HepG2 (cell line): ENCODE data around the gene GGA2. TPM values are rescaled to one million over a fixed set of nuclear protein-coding genes. Genes with fewer than 3 reads are reported as not detected.
A peak's percentile ranks its signal among the peaks of the same experiment; 100 is the strongest.

Experiments used
- RFXAP ChIP-seq: sonication (generic); formaldehyde crosslinking; IDR thresholded peaks from 2 replicates; pipeline ENCODE4 v1.4.0; 2020; ENCODE audit warnings: missing genetic modification reagents, borderline replicate concordance
- SALL1 ChIP-seq: sonication (generic); formaldehyde crosslinking; IDR thresholded peaks from 2 replicates; pipeline ENCODE4 v1.8.0; 2022; ENCODE audit warnings: mild to moderate bottlenecking, missing genetic modification reagents
- TAF15 ChIP-seq: fragments of 200-400 bp; formaldehyde crosslinking; IDR thresholded peaks from one replicate; pipeline ENCODE4 v1.6.1; 2018; ENCODE audit warnings: mild to moderate bottlenecking, low read depth, low read length; ENCODE audit not compliant: poor library complexity, severe bottlenecking
- TOPORS ChIP-seq: sonication (generic); formaldehyde crosslinking; IDR thresholded peaks from 2 replicates; pipeline ENCODE4 v1.8.0; 2023; ENCODE audit warnings: mild to moderate bottlenecking, missing genetic modification reagents
- ZGPAT ChIP-seq: IDR thresholded peaks from 2 replicates; pipeline ENCODE4 v1.6.1; 2016; ENCODE audit warnings: mild to moderate bottlenecking
- ZNF224 ChIP-seq: sonication (generic); formaldehyde crosslinking; IDR thresholded peaks from 2 replicates; pipeline ENCODE4 v1.5.0; 2020; ENCODE audit warnings: mild to moderate bottlenecking, missing genetic modification reagents
- ZNF780A ChIP-seq: sonication (generic); formaldehyde crosslinking; IDR thresholded peaks from 2 replicates; pipeline ENCODE4 v1.8.0; 2022; ENCODE audit warnings: mild to moderate bottlenecking, missing genetic modification reagents, moderate library complexity
- polyA plus RNA-seq, 8 experiments: library from polyadenylated mRNA; depleted of rRNA in 3 of 8; stranded (reverse) in 7 of 8; unstranded in 1 of 8; fragments of >200 nt; fragmentation: Illumina TruSeq in 4 of 8; extraction: Trizol in 4 of 8; gene quantifications; 2 replicates each; pipeline versions ENCODE4 v1.2.1 to v1.2.3, GENCODE V29; 2011 to 2016; ENCODE audit warnings: low read depth in 4 of 8, missing spikeins in 1 of 8, mixed read lengths in 1 of 8; ENCODE audit not compliant: insufficient read depth in 1 of 8
- total RNA-seq, 5 experiments: library from RNA; depleted of rRNA; stranded (reverse); fragments of >200 nt; fragmentation: Illumina TruSeq; extraction: Trizol; gene quantifications; 2 replicates each; pipeline ENCODE4 v1.2.3, GENCODE V29; 2016; ENCODE audit warnings: low read depth in 1 of 5
- TF ChIP-seq, protein P1 (sequence below): sonication (generic); formaldehyde crosslinking; IDR thresholded peaks from 2 replicates; pipeline ENCODE4 v1.9.0; 2022; ENCODE audit warnings: low read depth, missing genetic modification reagents
- TF ChIP-seq, protein P2 (sequence below): sonication (generic); formaldehyde crosslinking; conservative IDR thresholded peaks from 2 replicates; pipeline ENCODE4 v1.4.0; 2020; ENCODE audit warnings: missing genetic modification reagents
- TF ChIP-seq, protein P3 (sequence below): fragments of 450-650 bp; IDR thresholded peaks from 2 replicates; pipeline ENCODE4 v1.6.1; 2017; ENCODE audit warnings: mild to moderate bottlenecking
- TF ChIP-seq, protein P4 (sequence below): sonication (generic); formaldehyde crosslinking; IDR thresholded peaks from 2 replicates; pipeline ENCODE4 v1.5.1; 2020; ENCODE audit warnings: mild to moderate bottlenecking, missing genetic modification reagents, borderline replicate concordance

The GGA2 gene
- total and polyA plus RNA-seq, 2 of the 13 experiments (the other 11 are each of a cell fraction or from before 2014, with no cell fraction given): 51.5 to 69.8 TPM

DNA sequence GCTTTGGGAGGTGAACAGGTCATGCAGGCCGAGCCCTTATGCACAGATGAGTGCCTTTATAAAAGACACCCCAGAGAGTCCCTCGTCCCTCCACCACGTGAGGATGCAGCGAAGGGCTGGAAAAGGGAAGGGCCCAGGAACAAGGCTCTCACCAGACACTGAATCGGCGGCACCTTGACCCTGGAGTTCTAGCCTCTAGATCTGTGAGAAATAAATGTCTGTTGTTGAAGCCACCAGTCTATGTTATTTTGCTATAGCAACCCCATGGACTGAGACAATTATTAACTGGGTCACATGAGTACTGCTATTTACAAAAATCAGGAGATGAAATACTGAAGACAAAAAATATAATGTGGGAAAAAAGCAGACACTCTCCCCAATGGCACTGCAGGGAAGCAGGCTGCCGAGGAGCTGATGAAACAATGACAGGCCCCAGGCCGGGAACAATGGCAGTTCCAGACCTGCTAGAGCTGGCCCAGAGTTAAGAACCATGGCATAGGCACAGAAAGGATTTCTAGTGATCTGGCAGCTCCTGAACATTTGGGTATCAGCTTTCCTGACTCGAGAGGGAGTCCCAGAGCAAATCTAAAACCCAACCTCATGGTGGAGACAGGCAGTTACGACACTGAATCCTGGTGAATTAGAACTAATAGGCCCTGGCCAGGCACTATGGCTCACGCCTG lies 17.8 kb upstream of the GGA2 start (continued):
- TF ChIP-seq ZGPAT: peak; percentile 39; the same call in 1 of the 2 replicates
- TF ChIP-seq, protein P1, sequence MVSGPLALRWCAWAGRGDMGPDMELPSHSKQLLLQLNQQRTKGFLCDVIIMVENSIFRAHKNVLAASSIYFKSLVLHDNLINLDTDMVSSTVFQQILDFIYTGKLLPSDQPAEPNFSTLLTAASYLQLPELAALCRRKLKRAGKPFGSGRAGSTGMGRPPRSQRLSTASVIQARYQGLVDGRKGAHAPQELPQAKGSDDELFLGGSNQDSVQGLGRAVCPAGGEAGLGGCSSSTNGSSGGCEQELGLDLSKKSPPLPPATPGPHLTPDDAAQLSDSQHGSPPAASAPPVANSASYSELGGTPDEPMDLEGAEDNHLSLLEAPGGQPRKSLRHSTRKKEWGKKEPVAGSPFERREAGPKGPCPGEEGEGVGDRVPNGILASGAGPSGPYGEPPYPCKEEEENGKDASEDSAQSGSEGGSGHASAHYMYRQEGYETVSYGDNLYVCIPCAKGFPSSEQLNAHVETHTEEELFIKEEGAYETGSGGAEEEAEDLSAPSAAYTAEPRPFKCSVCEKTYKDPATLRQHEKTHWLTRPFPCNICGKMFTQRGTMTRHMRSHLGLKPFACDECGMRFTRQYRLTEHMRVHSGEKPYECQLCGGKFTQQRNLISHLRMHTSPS: no peak
- no peak for TF ChIP-seq TAF15
- TF ChIP-seq, protein P2, sequence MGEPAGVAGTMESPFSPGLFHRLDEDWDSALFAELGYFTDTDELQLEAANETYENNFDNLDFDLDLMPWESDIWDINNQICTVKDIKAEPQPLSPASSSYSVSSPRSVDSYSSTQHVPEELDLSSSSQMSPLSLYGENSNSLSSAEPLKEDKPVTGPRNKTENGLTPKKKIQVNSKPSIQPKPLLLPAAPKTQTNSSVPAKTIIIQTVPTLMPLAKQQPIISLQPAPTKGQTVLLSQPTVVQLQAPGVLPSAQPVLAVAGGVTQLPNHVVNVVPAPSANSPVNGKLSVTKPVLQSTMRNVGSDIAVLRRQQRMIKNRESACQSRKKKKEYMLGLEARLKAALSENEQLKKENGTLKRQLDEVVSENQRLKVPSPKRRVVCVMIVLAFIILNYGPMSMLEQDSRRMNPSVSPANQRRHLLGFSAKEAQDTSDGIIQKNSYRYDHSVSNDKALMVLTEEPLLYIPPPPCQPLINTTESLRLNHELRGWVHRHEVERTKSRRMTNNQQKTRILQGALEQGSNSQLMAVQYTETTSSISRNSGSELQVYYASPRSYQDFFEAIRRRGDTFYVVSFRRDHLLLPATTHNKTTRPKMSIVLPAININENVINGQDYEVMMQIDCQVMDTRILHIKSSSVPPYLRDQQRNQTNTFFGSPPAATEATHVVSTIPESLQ (CRISPR knock-in tag): no peak
- no peak for TF ChIP-seq TOPORS
- TF ChIP-seq, protein P3, sequence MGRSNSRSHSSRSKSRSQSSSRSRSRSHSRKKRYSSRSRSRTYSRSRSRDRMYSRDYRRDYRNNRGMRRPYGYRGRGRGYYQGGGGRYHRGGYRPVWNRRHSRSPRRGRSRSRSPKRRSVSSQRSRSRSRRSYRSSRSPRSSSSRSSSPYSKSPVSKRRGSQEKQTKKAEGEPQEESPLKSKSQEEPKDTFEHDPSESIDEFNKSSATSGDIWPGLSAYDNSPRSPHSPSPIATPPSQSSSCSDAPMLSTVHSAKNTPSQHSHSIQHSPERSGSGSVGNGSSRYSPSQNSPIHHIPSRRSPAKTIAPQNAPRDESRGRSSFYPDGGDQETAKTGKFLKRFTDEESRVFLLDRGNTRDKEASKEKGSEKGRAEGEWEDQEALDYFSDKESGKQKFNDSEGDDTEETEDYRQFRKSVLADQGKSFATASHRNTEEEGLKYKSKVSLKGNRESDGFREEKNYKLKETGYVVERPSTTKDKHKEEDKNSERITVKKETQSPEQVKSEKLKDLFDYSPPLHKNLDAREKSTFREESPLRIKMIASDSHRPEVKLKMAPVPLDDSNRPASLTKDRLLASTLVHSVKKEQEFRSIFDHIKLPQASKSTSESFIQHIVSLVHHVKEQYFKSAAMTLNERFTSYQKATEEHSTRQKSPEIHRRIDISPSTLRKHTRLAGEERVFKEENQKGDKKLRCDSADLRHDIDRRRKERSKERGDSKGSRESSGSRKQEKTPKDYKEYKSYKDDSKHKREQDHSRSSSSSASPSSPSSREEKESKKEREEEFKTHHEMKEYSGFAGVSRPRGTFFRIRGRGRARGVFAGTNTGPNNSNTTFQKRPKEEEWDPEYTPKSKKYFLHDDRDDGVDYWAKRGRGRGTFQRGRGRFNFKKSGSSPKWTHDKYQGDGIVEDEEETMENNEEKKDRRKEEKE: no peak
- no peak for TF ChIP-seq ZNF224 (CRISPR knock-in tag)
- TF ChIP-seq ZNF780A (CRISPR knock-in tag): no peak
- TF ChIP-seq, protein P4, sequence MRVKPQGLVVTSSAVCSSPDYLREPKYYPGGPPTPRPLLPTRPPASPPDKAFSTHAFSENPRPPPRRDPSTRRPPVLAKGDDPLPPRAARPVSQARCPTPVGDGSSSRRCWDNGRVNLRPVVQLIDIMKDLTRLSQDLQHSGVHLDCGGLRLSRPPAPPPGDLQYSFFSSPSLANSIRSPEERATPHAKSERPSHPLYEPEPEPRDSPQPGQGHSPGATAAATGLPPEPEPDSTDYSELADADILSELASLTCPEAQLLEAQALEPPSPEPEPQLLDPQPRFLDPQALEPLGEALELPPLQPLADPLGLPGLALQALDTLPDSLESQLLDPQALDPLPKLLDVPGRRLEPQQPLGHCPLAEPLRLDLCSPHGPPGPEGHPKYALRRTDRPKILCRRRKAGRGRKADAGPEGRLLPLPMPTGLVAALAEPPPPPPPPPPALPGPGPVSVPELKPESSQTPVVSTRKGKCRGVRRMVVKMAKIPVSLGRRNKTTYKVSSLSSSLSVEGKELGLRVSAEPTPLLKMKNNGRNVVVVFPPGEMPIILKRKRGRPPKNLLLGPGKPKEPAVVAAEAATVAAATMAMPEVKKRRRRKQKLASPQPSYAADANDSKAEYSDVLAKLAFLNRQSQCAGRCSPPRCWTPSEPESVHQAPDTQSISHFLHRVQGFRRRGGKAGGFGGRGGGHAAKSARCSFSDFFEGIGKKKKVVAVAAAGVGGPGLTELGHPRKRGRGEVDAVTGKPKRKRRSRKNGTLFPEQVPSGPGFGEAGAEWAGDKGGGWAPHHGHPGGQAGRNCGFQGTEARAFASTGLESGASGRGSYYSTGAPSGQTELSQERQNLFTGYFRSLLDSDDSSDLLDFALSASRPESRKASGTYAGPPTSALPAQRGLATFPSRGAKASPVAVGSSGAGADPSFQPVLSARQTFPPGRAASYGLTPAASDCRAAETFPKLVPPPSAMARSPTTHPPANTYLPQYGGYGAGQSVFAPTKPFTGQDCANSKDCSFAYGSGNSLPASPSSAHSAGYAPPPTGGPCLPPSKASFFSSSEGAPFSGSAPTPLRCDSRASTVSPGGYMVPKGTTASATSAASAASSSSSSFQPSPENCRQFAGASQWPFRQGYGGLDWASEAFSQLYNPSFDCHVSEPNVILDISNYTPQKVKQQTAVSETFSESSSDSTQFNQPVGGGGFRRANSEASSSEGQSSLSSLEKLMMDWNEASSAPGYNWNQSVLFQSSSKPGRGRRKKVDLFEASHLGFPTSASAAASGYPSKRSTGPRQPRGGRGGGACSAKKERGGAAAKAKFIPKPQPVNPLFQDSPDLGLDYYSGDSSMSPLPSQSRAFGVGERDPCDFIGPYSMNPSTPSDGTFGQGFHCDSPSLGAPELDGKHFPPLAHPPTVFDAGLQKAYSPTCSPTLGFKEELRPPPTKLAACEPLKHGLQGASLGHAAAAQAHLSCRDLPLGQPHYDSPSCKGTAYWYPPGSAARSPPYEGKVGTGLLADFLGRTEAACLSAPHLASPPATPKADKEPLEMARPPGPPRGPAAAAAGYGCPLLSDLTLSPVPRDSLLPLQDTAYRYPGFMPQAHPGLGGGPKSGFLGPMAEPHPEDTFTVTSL: no peak
- TF ChIP-seq RFXAP: no peak
- TF ChIP-seq SALL1 (CRISPR knock-in tag): no peak
